Peyer's patch (tissue), 4 donors: ENCODE measurements around the gene ECM1.

Experiments
- CTCF ChIP-seq, 6 experiments: fragments of 450-650 bp in 4 of 6; fragments of 200-600 bp in 2 of 6; sonication (generic) in 1 of 6; IDR thresholded peaks; one replicate each; pipeline ENCODE4 v1.5.1; 2017 to 2019; ENCODE audit warnings: antibody characterized with exemption in 6 of 6, mild to moderate bottlenecking in 3 of 6, moderate library complexity in 1 of 6
- POLR2A ChIP-seq, 2 donors: fragments of 450-650 bp; IDR thresholded peaks; one replicate each; pipeline ENCODE4 v1.5.1; 2017; ENCODE audit warnings: antibody characterized with exemption in 2 of 2, mild to moderate bottlenecking in 2 of 2, moderate library complexity in 2 of 2

- no peak for TF ChIP-seq CTCF (IDR thresholded peaks at IDR 0.05)
- TF ChIP-seq POLR2A (IDR thresholded peaks at IDR 0.05): no peak
These were observed 2.5 kb upstream of the ECM1 start for GRCh38 chr1:150505431-150505830.
